Activated CD4-positive, alpha-beta T cell treated with anti-CD3 and anti-CD28 coated beads, Interleukin-2, Interleukin-4, amounts not matched to agents 100 ng/mL and 50 ng/mL, durations not matched to agents 16 hours and 8 hours (primary cell): ENCODE measurements around the gene TEAD2.
"Not testable (repeated sequence)": the region's sequence is repeated elsewhere in the genome, so short reads cannot be mapped to it uniquely, and the experiment has no call there.

Experiments
- DNase-seq: peaks from one replicate; pipeline ENCODE4 v3.0.0-alpha.2; 2020; ENCODE audit warnings: low spot score

The TEAD2 gene

DNA sequence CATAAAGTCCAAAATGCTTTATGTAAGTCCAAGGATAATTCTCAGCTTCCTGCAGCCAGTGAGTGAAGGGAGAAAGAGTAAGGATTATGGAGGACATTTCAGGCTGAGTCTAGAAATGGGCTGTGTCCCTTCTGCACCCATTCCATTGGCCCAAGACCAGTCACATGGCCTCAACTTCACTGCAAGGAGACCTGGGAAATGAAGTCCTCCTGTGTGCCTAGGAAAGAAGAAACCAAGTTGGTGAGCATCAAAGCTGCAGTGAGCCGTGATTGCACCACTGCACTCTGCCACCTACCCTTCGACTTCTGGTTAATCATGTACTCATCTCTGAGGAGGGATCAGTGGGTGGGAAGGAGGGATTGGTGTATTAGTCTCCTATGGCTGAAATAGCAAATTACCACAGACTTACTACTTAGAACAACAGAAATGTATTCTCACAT is 30.6 kb downstream of the TEAD2 start:
- DNase-seq: peak; percentile 76

DNA sequence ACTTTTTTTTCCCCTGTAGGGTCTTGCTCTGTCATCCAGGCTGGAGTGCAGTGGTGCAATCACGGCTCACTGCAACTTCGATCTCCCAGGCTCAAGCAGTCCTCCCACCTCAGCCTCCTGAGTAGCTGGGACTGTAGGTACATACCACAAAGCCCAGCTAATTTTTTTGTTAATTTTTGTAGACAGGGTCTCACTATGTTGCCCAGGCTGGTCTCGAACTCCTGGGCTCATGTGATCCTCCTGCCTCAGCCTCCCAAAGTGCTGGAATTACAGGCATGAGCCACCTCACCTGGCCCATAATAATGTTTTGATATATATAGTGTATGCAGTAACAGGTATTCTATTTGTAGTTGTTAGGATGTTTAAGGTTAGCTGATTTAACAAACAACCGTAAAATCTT is 31.0 kb downstream of the TEAD2 start:
- DNase-seq: not testable (repeated sequence)

- no peak for DNase-seq
Measured at GRCh38 chr19:49328741-49329140, 33.5 kb downstream of the TEAD2 start.

DNA sequence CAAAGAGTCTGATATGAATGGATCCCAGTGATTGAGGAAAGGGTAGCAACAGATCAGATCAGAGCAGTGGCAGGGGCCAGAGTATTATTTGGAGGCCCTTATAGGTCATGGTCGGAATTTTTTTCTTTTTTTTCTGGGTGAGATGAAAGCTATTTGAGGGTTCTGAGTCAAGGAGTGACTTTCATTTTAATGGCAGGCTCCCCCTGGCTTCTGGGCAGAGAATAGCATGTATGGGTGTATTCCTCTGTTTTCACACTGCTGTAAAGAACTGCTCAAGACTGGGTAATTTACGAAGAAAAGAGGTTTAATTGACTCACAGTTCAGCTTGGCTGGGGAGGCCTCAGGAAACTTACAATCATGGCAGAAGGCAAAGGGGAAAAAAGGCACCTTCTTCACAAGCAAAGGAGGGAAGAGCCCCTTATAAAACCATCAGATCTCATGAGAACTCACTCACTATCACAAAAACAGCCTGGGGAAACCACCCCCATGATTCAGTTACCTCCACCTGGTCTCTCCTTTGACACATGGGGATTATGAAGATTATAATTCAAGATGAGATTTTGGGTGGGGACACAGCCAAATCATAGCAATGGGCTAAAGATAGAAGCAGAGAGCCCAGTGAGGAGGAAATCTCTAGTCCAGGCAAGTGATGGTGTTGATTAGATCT is 34.2 kb downstream of the TEAD2 start:
- DNase-seq: peak; percentile 55

DNA sequence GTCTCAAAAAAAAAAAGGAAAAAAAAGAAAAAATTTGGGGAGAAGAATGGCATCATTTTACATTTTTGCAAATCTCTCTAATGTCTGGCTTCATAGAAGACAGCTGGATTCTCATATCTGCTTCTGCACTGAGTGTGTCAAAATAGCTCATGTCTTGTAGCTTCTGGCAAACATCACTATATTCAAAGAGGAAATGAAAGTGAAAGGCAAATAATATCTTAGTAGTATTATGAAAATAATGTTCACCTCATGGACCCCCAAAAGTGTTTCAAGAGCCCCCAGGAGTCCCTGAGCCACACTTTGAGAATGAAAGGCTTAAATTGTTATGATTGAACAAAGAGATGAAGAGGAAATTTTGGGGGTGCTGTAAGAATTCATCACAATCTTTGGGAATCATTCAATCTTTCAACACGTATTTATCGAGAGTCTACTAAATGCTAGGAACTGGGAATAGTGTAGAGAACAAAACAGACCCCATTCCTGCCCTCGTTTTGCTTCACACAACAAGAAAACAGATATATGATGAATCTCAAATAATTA is 36.0 kb downstream of the TEAD2 start:
- no peak for DNase-seq

DNA sequence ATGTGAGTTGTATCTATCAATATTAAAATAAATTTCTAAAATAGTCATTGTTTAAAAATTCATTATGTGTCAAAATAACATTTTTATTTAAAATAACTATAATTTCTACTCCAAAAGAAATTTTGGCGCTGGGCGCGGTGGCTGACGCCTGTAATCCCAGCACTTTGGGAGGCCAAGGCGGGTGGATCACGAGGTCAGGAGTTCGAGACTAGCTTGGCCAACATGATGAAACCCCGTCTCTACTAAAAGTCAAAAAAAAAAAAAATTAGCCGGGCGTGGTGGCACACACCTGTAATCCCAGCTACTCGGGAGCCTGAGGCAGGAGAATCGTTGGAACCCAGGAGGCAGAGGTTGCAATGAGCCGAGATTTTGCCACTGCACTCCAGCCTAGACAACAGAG is 36.5 kb downstream of the TEAD2 start:
- DNase-seq: not testable (repeated sequence)

GRCh38 chr19:49324801-49325576 is 37.2 kb downstream of the TEAD2 start, which contains the start of gene SLC6A16:
Gene SLC6A16, minus strand, starts transcription at chr19:49325191. Its CDS starts 13,844 bp downstream, at chr19:49311347.
- no peak for DNase-seq

DNA sequence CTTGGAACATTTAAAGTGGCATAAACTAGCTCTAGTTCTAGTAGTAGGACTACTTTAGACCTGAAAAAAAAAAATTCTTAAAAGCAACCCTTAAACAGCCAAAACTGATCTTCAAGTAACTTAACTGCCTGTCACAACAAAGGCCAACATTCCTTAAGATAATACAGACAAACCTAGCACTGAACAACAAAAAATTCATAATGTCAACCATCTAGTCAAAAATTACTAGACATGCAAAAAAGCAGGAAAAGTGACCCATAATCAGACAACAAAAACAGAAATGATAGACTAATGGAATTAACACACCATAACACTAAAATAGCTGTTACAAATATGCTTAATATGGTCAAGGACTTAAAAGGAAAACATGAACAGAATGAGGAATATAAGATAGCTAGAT is 43.9 kb downstream of the TEAD2 start:
- DNase-seq: no peak

- DNase-seq: no peak
Measured at GRCh38 chr19:49316284-49316683, 45.9 kb downstream of the TEAD2 start.

DNA sequence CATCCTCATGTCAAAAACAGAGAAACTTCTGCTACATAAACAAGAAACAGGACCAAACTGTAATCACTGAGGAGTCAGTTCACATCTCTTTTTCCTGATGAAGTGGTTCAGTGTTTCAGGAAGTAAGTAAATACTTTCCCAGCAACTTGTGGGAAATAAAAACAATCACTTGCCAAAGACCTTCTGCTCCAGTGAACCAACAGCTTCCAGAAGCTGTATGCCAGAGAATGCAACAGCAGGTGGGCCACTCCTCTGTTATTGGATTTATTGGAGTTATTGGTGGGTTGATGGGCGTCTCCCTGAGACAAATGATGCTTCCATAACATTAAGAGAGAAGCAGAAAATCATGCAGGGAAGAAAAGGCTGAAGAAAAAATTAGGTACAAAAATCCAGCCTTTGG is 47.1 kb downstream of the TEAD2 start:
- DNase-seq: no peak

GRCh38 chr19:49309087-49309486 is 53.1 kb downstream of the TEAD2 start:
- no peak for DNase-seq

- not testable (repeated sequence) for DNase-seq
Measured at GRCh38 chr19:49306734-49307133, 55.5 kb downstream of the TEAD2 start.

- no peak for DNase-seq
Measured at GRCh38 chr19:49301866-49302252, 60.4 kb downstream of the TEAD2 start.

GRCh38 chr19:49301165-49301865 is 60.9 kb downstream of the TEAD2 start:
- peak; percentile 80 for DNase-seq

GRCh38 chr19:49298653-49299052 is 63.6 kb downstream of the TEAD2 start:
- not testable (repeated sequence) for DNase-seq

DNA sequence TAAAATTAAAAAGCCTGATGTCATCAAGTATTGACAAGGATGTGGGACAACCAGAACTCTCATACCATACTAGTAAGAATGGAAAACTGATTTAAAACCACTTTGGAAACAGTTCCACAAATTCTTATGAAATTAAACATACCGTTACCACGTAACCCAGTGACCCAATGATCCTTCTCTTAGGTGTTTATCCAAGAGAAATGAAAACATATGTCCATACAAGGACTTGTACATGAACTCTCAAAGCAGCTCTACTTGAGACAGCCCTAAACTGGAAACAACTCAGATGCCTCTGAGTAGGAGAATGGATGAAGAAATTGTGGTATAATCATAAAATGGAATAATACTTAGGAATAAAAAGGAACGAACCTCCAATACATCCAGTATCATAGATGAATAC is 64.8 kb downstream of the TEAD2 start:
- no peak for DNase-seq

DNA sequence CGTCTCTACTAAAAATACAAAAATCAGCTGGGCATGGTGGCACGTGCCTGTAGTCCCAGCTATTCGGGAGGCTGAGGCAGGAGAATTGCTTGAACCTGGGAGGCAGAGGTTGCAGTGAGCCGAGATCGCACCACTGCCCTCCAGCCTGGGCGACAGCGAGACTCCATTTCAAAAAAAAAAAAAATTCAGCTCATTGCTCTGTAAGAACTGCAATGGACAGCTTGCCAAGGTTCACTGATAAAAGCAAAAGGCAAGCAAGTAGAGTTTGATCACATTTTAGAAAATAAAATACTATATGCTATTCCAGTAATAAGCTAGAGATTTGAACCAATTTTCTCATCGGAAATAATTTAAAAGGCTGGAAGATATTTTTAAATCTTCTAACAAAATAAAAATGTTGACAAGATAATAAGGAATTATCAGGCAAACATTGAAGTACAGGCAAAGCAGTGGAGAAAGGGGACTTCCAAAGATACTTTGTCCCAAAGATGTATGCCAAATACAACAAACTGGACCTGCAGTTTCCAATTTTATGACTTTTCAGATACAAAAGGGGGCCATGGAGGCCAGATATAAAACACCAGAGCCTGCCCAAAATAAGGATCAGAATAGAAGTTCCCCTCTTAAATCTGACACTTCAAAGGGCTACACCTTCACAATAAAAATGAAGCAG is 66.9 kb downstream of the TEAD2 start:
- no peak for DNase-seq

DNA sequence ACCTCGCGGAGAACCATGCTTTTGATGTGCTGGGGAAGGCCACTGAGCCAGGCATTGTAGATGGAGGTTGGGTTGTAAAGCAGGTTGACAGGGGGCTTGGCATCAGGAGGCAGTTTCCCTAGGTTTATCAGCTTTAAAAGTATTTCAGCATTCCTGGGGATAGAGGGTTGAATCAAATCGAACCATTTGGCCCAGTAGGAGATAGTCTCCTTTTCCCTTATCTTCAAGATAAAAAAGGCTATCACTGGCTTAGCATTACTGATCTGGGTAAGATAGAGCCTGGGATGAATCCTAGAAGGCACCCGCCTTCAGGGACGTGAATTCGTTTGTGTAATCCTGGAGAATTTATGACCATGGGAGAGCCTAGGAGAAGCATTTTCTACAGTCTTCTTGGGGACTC is 67.8 kb downstream of the TEAD2 start:
- no peak for DNase-seq
